Transverse colon (tissue), 4 donors: ENCODE measurements around the gene LRRC4C.

Source experiments
- EP300 ChIP-seq: sonication (generic); formaldehyde crosslinking; IDR thresholded peaks from one replicate; pipeline ENCODE4 v1.6.1; 2017; ENCODE audit warnings: antibody characterized with exemption, low read depth
- POLR2A ChIP-seq: fragments of 450-650 bp; IDR thresholded peaks from one replicate; pipeline ENCODE4 v1.6.1; 2016; ENCODE audit warnings: antibody characterized with exemption, mild to moderate bottlenecking, moderate library complexity
- POLR2AphosphoS5 ChIP-seq, 3 donors: sonication (generic); formaldehyde crosslinking; IDR thresholded peaks; one replicate each; pipeline ENCODE4 v1.6.1; 2016; ENCODE audit warnings: antibody characterized with exemption in 3 of 3
- TF ChIP-seq, protein P1 (sequence below), 5 experiments: fragments of 200-600 bp in 3 of 5; fragments of 450-650 bp in 2 of 5; sonication (generic) in 3 of 5; IDR thresholded peaks; 1 replicate in 2 of 5; 2 replicates in 3 of 5; pipeline ENCODE4 v1.5.1; 2016 to 2017; ENCODE audit warnings: antibody characterized with exemption in 5 of 5, inconsistent platforms in 3 of 5, mild to moderate bottlenecking in 2 of 5, moderate library complexity in 1 of 5

DNA sequence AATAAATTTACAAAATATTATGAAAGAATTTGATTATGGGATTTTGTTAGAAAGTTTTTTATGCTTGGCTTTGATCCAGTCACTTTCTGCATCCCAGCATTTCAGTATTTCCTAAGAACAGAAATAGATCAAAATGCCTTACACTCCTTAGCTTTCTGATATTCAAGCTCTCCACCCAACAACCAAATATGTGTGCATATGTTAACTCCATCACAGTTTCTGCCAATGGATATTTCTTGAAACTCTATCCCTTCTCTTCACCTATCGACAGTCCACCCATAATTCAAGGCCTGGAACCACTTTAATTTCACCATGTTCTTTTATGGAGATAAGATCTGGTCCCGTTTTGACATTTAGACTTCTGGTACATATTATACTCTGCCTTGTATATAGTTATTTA is 565.0 kb downstream of the LRRC4C start:
- TF ChIP-seq, protein P1, sequence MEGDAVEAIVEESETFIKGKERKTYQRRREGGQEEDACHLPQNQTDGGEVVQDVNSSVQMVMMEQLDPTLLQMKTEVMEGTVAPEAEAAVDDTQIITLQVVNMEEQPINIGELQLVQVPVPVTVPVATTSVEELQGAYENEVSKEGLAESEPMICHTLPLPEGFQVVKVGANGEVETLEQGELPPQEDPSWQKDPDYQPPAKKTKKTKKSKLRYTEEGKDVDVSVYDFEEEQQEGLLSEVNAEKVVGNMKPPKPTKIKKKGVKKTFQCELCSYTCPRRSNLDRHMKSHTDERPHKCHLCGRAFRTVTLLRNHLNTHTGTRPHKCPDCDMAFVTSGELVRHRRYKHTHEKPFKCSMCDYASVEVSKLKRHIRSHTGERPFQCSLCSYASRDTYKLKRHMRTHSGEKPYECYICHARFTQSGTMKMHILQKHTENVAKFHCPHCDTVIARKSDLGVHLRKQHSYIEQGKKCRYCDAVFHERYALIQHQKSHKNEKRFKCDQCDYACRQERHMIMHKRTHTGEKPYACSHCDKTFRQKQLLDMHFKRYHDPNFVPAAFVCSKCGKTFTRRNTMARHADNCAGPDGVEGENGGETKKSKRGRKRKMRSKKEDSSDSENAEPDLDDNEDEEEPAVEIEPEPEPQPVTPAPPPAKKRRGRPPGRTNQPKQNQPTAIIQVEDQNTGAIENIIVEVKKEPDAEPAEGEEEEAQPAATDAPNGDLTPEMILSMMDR (IDR thresholded peaks at IDR 0.05): no peak
- TF ChIP-seq POLR2A (no peak), POLR2AphosphoS5 (IDR thresholded peaks at IDR 0.05) (no peak), EP300 (no peak)
